ENCODE measurements around the gene RASSF7.

Gene RASSF7

GRCh38 chr11:532986-533585 is 27.7 kb upstream of the RASSF7 start:
- Histone ChIP-seq H3K4me1 (no peaks in the 10 kb centered on the region), H3K36me3 (peaks cover 3% of the 10 kb centered on the region; the same call in 1 of the 2 replicates), H3K4me3 (ENCODE audit: low read depth, low read length) (no peak overlapping the region), H3K9me3 (no peaks in the 10 kb centered on the region), H3K27me3 (no peaks in the 10 kb centered on the region)
- DNase-seq: no peak
- TF ChIP-seq, protein P1, sequence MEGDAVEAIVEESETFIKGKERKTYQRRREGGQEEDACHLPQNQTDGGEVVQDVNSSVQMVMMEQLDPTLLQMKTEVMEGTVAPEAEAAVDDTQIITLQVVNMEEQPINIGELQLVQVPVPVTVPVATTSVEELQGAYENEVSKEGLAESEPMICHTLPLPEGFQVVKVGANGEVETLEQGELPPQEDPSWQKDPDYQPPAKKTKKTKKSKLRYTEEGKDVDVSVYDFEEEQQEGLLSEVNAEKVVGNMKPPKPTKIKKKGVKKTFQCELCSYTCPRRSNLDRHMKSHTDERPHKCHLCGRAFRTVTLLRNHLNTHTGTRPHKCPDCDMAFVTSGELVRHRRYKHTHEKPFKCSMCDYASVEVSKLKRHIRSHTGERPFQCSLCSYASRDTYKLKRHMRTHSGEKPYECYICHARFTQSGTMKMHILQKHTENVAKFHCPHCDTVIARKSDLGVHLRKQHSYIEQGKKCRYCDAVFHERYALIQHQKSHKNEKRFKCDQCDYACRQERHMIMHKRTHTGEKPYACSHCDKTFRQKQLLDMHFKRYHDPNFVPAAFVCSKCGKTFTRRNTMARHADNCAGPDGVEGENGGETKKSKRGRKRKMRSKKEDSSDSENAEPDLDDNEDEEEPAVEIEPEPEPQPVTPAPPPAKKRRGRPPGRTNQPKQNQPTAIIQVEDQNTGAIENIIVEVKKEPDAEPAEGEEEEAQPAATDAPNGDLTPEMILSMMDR (IDR thresholded peaks at IDR 0.05; ENCODE audit: low read depth, low read length): no peak

GRCh38 chr11:533586-534395 is 27.0 kb upstream of the RASSF7 start:
- no peaks in the 10 kb centered on the region for H3K4me1 ChIP-seq
- H3K4me3 ChIP-seq (ENCODE audit: low read depth, low read length): no peak overlapping the region

GRCh38 chr11:534396-535209 is 26.2 kb upstream of the RASSF7 start:
- TF ChIP-seq, protein P1 (IDR thresholded peaks at IDR 0.05; ENCODE audit: low read depth, low read length): no peak
- H3K27me3 ChIP-seq: no peaks in the 10 kb centered on the region
- H3K9me3 ChIP-seq: no peaks in the 10 kb centered on the region
- H3K36me3 ChIP-seq: peaks cover 3% of the 10 kb centered on the region; the same call in 1 of the 2 replicates
- no peaks in the 10 kb centered on the region for H3K4me1 ChIP-seq
- peak overlapping the region; percentile 67 for H3K4me3 ChIP-seq (ENCODE audit: low read depth, low read length)
- DNase-seq: no peak

More at GRCh38 chr11:533586-534395, 27.0 kb upstream of the RASSF7 start:
- no peaks in the 10 kb centered on the region for H3K27me3 ChIP-seq
- H3K36me3 ChIP-seq: peaks cover 3% of the 10 kb centered on the region; the same call in 1 of the 2 replicates
- DNase-seq: no peak
- no peaks in the 10 kb centered on the region for H3K9me3 ChIP-seq
- TF ChIP-seq, protein P1 (IDR thresholded peaks at IDR 0.05; ENCODE audit: low read depth, low read length): no peak

- H3K9me3 ChIP-seq: no peaks in the 10 kb centered on the region
- peaks cover 3% of the 10 kb centered on the region; the same call in 1 of the 2 replicates for H3K36me3 ChIP-seq
- H3K4me3 ChIP-seq (ENCODE audit: low read depth, low read length): peak overlapping the region; percentile 67; the same call in 1 of the 2 replicates
- no peak for DNase-seq
- no peaks in the 10 kb centered on the region for H3K27me3 ChIP-seq
- TF ChIP-seq, protein P1 (IDR thresholded peaks at IDR 0.05; ENCODE audit: low read depth, low read length): no peak
- H3K4me1 ChIP-seq: no peaks in the 10 kb centered on the region
These were observed 25.6 kb upstream of the RASSF7 start for GRCh38 chr11:535210-535518.

GRCh38 chr11:535519-536454 is 25.0 kb upstream of the RASSF7 start, which contains the start of gene HRAS:
HRAS (minus strand) TSS chr11:535576.
- peaks cover 3% of the 10 kb centered on the region; the same call in 1 of the 2 replicates for H3K36me3 ChIP-seq
- peak; percentile 89 for DNase-seq
- H3K4me1 ChIP-seq: no peaks in the 10 kb centered on the region
- H3K27me3 ChIP-seq: no peaks in the 10 kb centered on the region
- no peaks in the 10 kb centered on the region for H3K9me3 ChIP-seq
- TF ChIP-seq, protein P1 (IDR thresholded peaks at IDR 0.05; ENCODE audit: low read depth, low read length): no peak
- peak within 1 kb of the TSS; percentile 67 for H3K4me3 ChIP-seq (ENCODE audit: low read depth, low read length)
